WI38 (cell line): ENCODE measurements around the gene ZBTB45.
A peak's percentile ranks its signal among the peaks of the same experiment; 100 is the strongest.
"Not testable (repeated sequence)": the region's sequence is repeated elsewhere in the genome, so short reads cannot be mapped to it uniquely, and the experiment has no call there.

Experiments
- H3K4me3 ChIP-seq: 2 replicates; pipeline ENCODE4 v1.5.1; 2011; ENCODE audit warnings: low read depth, mild to moderate bottlenecking, control low read depth, low read length
- CTCF ChIP-seq: IDR thresholded peaks from 2 replicates; pipeline ENCODE4 v1.5.1; 2012; ENCODE audit warnings: low read depth, mild to moderate bottlenecking, control low read depth, low read length

Gene ZBTB45

GRCh38 chr19:58500242-58500641, 19.4 kb downstream of the ZBTB45 start:
- no peak for TF ChIP-seq CTCF
- peak overlapping the region; percentile 62 for H3K4me3 ChIP-seq

- H3K4me3 ChIP-seq: peak overlapping the region; percentile 62
- no peak for TF ChIP-seq CTCF
Observed at GRCh38 chr19:58499021-58499927, 20.3 kb downstream of the ZBTB45 start.

- H3K4me3 ChIP-seq: peak overlapping the region; percentile 35
- no peak for TF ChIP-seq CTCF
Observed at GRCh38 chr19:58498316-58499020, 21.1 kb downstream of the ZBTB45 start.

- no peak overlapping the region for H3K4me3 ChIP-seq
- no peak for TF ChIP-seq CTCF
Observed at GRCh38 chr19:58497634-58498170, 21.9 kb downstream of the ZBTB45 start.

- H3K4me3 ChIP-seq: no peak overlapping the region
- TF ChIP-seq CTCF: no peak
Observed at GRCh38 chr19:58492265-58492664, 27.3 kb downstream of the ZBTB45 start.

- TF ChIP-seq CTCF: no peak
- no peak overlapping the region for H3K4me3 ChIP-seq
Observed at GRCh38 chr19:58491393-58491792, 28.2 kb downstream of the ZBTB45 start.

GRCh38 chr19:58484349-58484748, 35.3 kb downstream of the ZBTB45 start:
- H3K4me3 ChIP-seq: not testable (repeated sequence)
